HuH-7 (cell line): ENCODE data around the gene FIGN.

Experiments used
- DNase-seq: peaks from one replicate; pipeline ENCODE4 v3.0.0; 2011; ENCODE audit warnings: low spot score

Gene FIGN

GRCh38 chr2:163563336-163563735, 172.5 kb downstream of the FIGN start:
- DNase-seq, result no peak

DNA sequence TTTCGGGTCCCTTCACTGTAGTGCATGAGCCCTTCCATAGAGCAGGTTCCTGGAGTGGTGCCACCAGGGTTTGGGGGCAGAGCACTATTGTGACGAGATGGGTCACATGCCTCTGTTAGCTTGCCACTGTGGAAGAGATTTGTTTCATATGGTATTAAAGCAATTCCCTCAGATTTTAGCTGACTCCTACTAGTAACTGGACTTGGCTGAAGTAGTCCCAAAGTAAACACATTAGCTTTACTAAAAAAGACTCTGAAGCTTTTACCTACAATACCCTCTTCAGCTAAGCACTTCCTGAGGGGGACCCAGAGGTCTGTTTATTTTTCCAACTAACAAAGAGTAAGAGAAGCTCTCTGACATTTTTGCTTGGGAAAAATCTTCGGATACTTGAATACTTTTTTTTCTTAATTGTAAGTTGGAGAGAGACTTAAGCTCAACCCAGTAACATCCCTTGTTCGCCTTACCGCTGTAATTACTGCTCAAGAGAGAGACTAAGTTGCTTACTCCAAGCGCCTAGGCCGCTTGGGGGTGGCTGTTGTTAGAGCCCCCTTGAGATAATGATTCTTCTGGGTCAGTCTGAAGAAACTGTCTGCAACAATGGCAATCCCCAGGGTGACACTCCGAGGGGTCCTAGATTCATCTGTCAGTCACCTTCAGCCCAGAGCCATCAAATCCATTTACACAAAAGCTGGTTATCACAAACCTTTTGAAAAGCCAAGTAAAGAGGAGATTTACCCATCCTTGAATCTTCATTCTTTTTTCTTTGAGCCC, 177.4 kb downstream of the FIGN start:
- DNase-seq, result no peak

GRCh38 chr2:163556511-163556910, 179.3 kb downstream of the FIGN start:
- no peak for DNase-seq

DNA sequence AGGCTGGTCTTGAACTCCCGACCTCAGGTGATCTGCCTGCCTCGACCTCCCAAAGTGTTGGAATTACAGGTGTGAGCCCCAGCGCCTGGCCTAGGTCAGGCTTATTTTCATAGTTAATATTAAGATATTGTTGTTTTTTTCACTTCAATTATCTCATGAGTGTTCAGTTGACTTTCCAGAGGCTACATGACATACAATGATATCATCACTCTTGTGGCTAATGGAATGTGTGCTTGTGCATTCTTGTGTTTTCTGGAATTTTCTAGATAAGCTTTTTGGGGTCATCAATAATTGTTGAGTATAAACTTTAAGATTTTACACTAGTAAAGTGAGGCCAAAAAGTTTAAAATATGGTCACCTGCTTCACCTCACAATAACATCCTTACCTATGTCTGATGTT, 180.9 kb downstream of the FIGN start:
- no peak for DNase-seq

DNA sequence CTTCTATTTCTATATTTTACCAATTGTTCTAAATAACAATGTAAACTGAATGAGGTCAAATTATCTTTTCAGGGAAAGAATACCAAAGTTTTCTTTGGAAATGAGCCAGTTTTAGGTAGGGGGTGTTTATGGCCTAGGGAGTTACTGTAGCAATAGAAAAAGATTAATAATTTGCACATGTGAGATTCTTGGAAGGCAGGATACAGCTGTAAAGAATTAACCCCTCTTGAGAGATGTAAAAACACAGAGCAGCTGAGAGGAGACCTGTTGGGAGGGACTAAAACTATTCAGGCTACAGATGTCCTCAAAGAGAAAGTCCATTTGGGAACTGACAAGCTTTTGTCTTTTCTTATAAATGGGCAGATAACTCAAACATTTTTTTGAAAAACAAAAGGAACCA, 182.2 kb downstream of the FIGN start:
- no peak for DNase-seq

DNA sequence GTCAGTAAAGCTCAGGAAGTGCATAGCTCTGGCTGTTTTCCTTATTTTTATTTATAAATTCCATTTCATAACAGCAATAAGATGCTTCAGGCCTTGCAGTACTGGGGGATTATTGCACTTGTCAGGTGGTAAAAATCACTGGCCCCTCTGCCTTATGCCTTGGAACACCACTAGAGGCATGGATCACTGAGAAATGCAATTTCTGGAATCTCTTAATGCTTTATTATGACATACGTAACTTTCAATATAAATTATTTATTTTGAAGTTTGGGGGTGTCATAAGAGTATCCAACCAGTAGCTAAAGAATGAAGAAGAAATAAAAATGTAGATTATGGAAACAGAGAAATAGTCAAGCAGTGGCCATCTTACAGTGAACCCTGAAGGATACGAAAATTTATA, 183.1 kb downstream of the FIGN start:
- no peak for DNase-seq

- no peak for DNase-seq
Observed at GRCh38 chr2:163551616-163552373, 184.0 kb downstream of the FIGN start.

DNA sequence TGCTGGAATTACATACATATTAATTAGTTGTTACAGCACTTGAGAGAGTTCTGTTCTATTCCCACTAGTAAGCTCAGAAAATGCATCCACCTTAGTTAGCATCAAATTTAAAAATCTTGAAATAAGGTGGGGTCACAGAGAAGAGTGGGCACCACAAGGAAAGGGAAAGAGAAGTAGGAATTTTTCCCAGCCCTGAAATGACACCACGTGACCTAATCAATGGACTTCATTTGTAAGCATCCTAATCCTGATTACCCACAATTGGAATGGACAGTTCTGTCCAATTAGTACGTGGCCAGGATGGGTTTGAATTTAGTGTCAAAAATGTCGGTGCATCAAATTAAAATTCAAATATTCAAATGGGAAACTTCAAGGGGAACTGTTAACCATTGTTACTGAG, 186.8 kb downstream of the FIGN start:
- no peak for DNase-seq
